MM.1S (cell line): Measurements from ENCODE around the gene ARHGAP45.

Experiments used
- CTCF ChIP-seq: fragments of 300-600 bp; sonication (generic); IDR thresholded peaks from 2 replicates; pipeline ENCODE4 v1.5.1; 2016; ENCODE audit warnings: antibody characterized with exemption, low read length, mixed read lengths
- EZH2 ChIP-seq: fragments of 300-600 bp; sonication (generic); optimal IDR thresholded peaks from 2 replicates; pipeline ENCODE3; 2017; ENCODE audit warnings: low read depth, mild to moderate bottlenecking, antibody characterized with exemption, low read length, mixed read lengths
- EZH2phosphoT487 ChIP-seq: fragments of 300-600 bp; sonication (generic); IDR thresholded peaks from 2 replicates; pipeline ENCODE4 v1.6.1; 2018; ENCODE audit warnings: antibody characterized with exemption, low read length

GRCh38 chr19:1027650-1028061 is 39.3 kb upstream of the ARHGAP45 start:
- TF ChIP-seq CTCF (no peak), EZH2 (no peak), EZH2phosphoT487 (no peak)
